Glutamatergic neuron (in vitro differentiated cells): ENCODE measurements around the gene SPATA18. TPM values are rescaled to one million over a fixed set of nuclear protein-coding genes. Genes with fewer than 3 reads are reported as not detected.

Source experiments
- DNase-seq: peaks from one replicate; pipeline ENCODE4 v3.0.0; 2022
- H3K27ac Mint-ChIP-seq: one replicate; pipeline ENCODE4 v1.8.0; 2020; ENCODE audit warnings: mild to moderate bottlenecking, mixed read lengths, inconsistent platforms; ENCODE audit not compliant: unreplicated experiment
- H3K27me3 Mint-ChIP-seq: one replicate; pipeline ENCODE4 v1.8.0; 2020; ENCODE audit warnings: mild to moderate bottlenecking, moderate library complexity, mixed read lengths, inconsistent platforms; ENCODE audit not compliant: unreplicated experiment
- H3K36me3 Mint-ChIP-seq: one replicate; pipeline ENCODE4 v1.8.0; 2020; ENCODE audit warnings: mild to moderate bottlenecking, mixed read lengths, inconsistent platforms; ENCODE audit not compliant: unreplicated experiment
- H3K4me1 Mint-ChIP-seq: one replicate; pipeline ENCODE4 v1.8.0; 2020; ENCODE audit warnings: mild to moderate bottlenecking, low read depth, mixed read lengths, inconsistent platforms; ENCODE audit not compliant: unreplicated experiment
- H3K4me3 Mint-ChIP-seq: one replicate; pipeline ENCODE4 v1.8.0; 2020; ENCODE audit warnings: mild to moderate bottlenecking, mixed read lengths, inconsistent platforms; ENCODE audit not compliant: unreplicated experiment
- H3K9me3 Mint-ChIP-seq: one replicate; pipeline ENCODE4 v1.8.0; 2020; ENCODE audit warnings: mild to moderate bottlenecking, moderate library complexity, mixed read lengths, inconsistent platforms; ENCODE audit not compliant: unreplicated experiment
- CTCF ChIP-seq: fragments of 200-600 bp; sonication (generic); IDR thresholded peaks from one replicate; pipeline ENCODE4 v1.5.0; 2021; ENCODE audit not compliant: partially characterized antibody, unreplicated experiment
- total RNA-seq: library from RNA; stranded (reverse); fragmentation: NEBNext Ultra II Directional; extraction: Animal tissue kit (Norgen Biotek cat#: 25700); gene quantifications from one replicate; pipeline ENCODE4 v1.2.1, GENCODE V29; 2021; ENCODE audit not compliant: unreplicated experiment

The SPATA18 gene
- total RNA-seq, 1 donor from 2014 or later: 3.9 TPM

- Mint-ChIP-seq H3K27me3 (no peaks in the 10 kb centered on the region), H3K27ac (no peak overlapping the region), H3K9me3 (no peaks in the 10 kb centered on the region), H3K4me1 (peaks cover 6% of the 10 kb centered on the region), H3K36me3 (no peaks in the 10 kb centered on the region), H3K4me3 (no peak overlapping the region)
- no peak for TF ChIP-seq CTCF
- no peak for DNase-seq
These were observed 7.2 kb downstream of the SPATA18 start for GRCh38 chr4:52058275-52058674.

GRCh38 chr4:52059372-52059771 is 8.3 kb downstream of the SPATA18 start:
- no peak overlapping the region for H3K27ac Mint-ChIP-seq
- no peaks in the 10 kb centered on the region for H3K9me3 Mint-ChIP-seq
- TF ChIP-seq CTCF: no peak
- H3K27me3 Mint-ChIP-seq: no peaks in the 10 kb centered on the region
- no peak overlapping the region for H3K4me3 Mint-ChIP-seq
- H3K36me3 Mint-ChIP-seq: no peaks in the 10 kb centered on the region
- peaks cover 6% of the 10 kb centered on the region for H3K4me1 Mint-ChIP-seq
- no peak for DNase-seq

GRCh38 chr4:52069571-52069970 is 18.5 kb downstream of the SPATA18 start:
- no peak for DNase-seq
- H3K9me3 Mint-ChIP-seq: no peaks in the 10 kb centered on the region
- no peaks in the 10 kb centered on the region for H3K4me1 Mint-ChIP-seq
- no peak overlapping the region for H3K4me3 Mint-ChIP-seq
- no peaks in the 10 kb centered on the region for H3K36me3 Mint-ChIP-seq
- H3K27ac Mint-ChIP-seq: no peak overlapping the region
- H3K27me3 Mint-ChIP-seq: no peaks in the 10 kb centered on the region
- TF ChIP-seq CTCF: no peak

GRCh38 chr4:52071791-52072546 is 20.9 kb downstream of the SPATA18 start:
- Mint-ChIP-seq H3K36me3 (no peaks in the 10 kb centered on the region), H3K27me3 (no peaks in the 10 kb centered on the region), H3K4me1 (peaks cover 5% of the 10 kb centered on the region), H3K4me3 (no peak overlapping the region), H3K27ac (no peak overlapping the region), H3K9me3 (no peaks in the 10 kb centered on the region)
- TF ChIP-seq CTCF: no peak
- DNase-seq: no peak

- Mint-ChIP-seq H3K4me3 (peak overlapping the region; percentile 61), H3K9me3 (no peaks in the 10 kb centered on the region), H3K27me3 (no peaks in the 10 kb centered on the region), H3K36me3 (no peaks in the 10 kb centered on the region), H3K4me1 (peaks cover 5% of the 10 kb centered on the region), H3K27ac (no peak overlapping the region)
- peak; percentile 75 for DNase-seq
- TF ChIP-seq CTCF: no peak
These were observed 25.6 kb downstream of the SPATA18 start for GRCh38 chr4:52076731-52077130.
